Hepatocyte (in vitro differentiated cells): ENCODE data around the gene ZSCAN31.
"Not testable (repeated sequence)": the region's sequence is repeated elsewhere in the genome, so short reads cannot be mapped to it uniquely, and the experiment has no call there.

Experiments used
- EZH2 ChIP-seq: fragments of 200-600 bp; sonication (generic); IDR thresholded peaks from 2 replicates; pipeline ENCODE4 v1.6.1; 2016; ENCODE audit warnings: antibody characterized with exemption, mild to moderate bottlenecking, borderline replicate concordance
- EZH2phosphoT487 ChIP-seq: fragments of 200-600 bp; sonication (generic); IDR thresholded peaks from one replicate; pipeline ENCODE4 v1.6.1; 2018; ENCODE audit warnings: antibody characterized with exemption, mild to moderate bottlenecking, low read depth, moderate library complexity; ENCODE audit not compliant: unreplicated experiment, severe bottlenecking
- TF ChIP-seq, protein P1 (sequence below): fragments of 200-600 bp; sonication (generic); IDR thresholded peaks from 2 replicates; pipeline ENCODE4 v1.5.1; 2016; ENCODE audit warnings: antibody characterized with exemption, mild to moderate bottlenecking; ENCODE audit not compliant: poor library complexity

DNA sequence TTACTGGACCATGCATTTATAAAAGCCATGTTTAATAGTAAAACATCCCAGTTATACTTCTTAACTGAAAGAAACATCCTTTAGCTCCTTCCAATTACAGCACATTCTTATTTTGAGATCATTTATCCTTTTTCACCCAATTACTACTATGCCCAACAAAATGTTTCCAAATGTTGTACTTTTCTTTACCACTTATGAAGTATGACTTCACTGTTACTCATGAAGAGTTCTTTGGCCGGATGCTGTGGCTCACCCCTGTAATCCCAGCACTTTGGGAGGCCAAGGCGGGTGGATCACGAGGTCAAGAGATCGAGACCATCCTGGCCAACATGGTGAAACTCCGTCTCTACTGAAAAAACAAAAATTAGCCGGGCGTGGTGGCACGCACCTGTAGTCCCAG lies 18.1 kb downstream of the ZSCAN31 start:
- TF ChIP-seq, protein P1, sequence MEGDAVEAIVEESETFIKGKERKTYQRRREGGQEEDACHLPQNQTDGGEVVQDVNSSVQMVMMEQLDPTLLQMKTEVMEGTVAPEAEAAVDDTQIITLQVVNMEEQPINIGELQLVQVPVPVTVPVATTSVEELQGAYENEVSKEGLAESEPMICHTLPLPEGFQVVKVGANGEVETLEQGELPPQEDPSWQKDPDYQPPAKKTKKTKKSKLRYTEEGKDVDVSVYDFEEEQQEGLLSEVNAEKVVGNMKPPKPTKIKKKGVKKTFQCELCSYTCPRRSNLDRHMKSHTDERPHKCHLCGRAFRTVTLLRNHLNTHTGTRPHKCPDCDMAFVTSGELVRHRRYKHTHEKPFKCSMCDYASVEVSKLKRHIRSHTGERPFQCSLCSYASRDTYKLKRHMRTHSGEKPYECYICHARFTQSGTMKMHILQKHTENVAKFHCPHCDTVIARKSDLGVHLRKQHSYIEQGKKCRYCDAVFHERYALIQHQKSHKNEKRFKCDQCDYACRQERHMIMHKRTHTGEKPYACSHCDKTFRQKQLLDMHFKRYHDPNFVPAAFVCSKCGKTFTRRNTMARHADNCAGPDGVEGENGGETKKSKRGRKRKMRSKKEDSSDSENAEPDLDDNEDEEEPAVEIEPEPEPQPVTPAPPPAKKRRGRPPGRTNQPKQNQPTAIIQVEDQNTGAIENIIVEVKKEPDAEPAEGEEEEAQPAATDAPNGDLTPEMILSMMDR = not testable (repeated sequence)
- not testable (repeated sequence) for TF ChIP-seq EZH2, EZH2phosphoT487
